SH-SY5Y (cell line): ENCODE data around the gene CFAP299.

ENCODE experiments used
- GATA2 ChIP-seq: IDR thresholded peaks from 2 replicates; pipeline ENCODE4 v1.6.1; 2011; ENCODE audit warnings: mild to moderate bottlenecking, low read depth, low read length
- GATA3 ChIP-seq: IDR thresholded peaks from 2 replicates; pipeline ENCODE4 v1.6.1; 2011; ENCODE audit warnings: low read depth, mild to moderate bottlenecking, low read length, moderate library complexity

DNA sequence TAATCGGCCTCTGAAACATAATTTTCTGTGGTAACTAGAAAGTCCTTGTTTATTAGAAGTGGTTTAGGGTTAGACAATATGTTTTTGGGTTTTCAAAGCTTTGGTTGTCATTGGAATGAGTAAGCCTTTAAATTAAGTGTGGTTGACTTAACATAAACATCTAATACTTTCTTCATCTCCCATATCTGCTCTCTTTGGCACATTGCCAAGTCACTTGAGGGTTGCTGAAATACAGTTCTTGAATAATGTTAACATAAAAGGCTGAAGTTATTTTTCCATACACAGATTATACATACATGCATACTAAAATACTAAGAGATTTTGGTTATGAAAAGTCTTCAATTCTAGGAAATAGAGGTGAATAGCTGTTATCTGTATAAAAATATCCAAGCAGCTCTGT lies 453.3 kb downstream of the CFAP299 start:
- TF ChIP-seq GATA2 (no peak), GATA3 (no peak)
